Stimulated activated naive CD8-positive, alpha-beta T cell treated with anti-CD3 and anti-CD28 coated beads, Interleukin-15, Interleukin-2, amounts not matched to agents 100 U/mL and 50 U/mL, for 24 hours (primary cell): ENCODE results near the gene CIAO1.
"Not testable (repeated sequence)": the region's sequence is repeated elsewhere in the genome, so short reads cannot be mapped to it uniquely, and the experiment has no call there.

Experiments used
- ATAC-seq: fragments of 150-1000 bp; cut with Tn5 transposase; one replicate; pipeline ENCODE4 v1.10.0; 2021
- DNase-seq: peaks from one replicate; pipeline ENCODE4 v3.0.0; 2021

Gene CIAO1

GRCh38 chr2:96250188-96250587 is 15.8 kb upstream of the CIAO1 start:
- ATAC-seq (no peak), DNase-seq (no peak)

GRCh38 chr2:96251721-96252292 is 14.2 kb upstream of the CIAO1 start:
- ATAC-seq (no peak), DNase-seq (no peak)

DNA sequence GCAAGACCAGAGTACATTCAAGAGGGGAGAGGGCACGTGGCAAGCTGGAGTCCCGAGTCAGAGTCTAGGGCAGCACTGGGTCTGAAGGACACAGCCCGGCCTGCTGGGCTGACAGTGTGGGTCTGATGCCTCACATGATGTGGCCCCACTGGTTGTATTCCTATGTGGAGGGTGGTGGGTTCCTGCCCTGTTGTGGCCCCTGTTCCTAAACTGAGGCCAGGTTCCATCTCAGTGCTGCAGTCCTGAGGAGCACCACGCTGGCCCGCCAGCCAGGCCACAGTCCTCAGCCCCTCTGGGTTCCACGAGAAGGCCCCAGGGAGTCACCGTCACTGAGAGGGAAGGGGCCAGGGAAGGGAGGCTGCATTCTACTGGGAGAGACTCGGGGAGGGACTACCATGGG is 13.5 kb upstream of the CIAO1 start:
- ATAC-seq (no peak), DNase-seq (no peak)

DNA sequence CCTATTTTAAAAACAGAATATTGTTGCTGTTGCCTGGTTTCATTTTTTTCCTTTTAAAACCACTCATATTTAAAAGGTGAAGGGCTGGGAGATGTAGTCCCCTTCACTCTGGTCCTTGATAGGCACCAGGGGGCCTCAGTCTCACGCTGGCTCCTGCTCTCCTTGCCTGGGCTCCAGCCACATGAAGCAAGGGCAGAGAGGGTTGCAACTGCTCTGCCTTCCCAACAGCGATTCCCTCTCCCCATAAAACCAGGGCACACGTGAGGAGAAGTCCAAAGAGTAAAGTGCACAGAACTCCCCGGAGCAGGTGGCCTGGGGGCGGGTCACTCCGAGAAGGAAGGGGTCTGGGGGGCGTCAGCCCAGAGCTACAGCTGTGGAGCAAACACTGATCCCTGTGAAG is 13.0 kb upstream of the CIAO1 start:
- DNase-seq, result no peak
- no peak for ATAC-seq

GRCh38 chr2:96254571-96254970 is 11.5 kb upstream of the CIAO1 start:
- ATAC-seq (no peak), DNase-seq (no peak)

DNA sequence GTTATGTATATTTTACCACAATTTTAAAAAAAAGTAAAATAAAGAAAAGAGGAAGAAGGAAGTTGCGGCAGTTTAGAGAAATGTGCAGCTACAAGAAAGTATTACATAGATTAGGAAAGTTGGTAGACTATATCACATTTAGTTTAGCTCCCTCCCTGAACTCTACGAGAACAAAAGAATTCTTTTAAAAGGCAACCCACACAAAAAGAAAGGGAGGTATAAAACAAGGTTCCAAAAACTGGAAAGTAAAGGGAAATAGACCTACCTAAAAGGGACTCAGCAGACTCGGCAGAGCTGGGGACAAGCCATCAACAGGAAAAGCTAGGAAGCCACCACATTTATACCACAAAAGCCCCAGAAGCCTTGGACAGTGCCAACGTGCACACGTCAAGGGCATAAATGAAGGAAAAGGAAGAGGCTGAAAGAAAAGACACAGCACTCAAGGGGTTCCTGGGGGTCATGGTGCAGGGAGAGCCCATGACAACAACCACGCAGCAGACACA is 9.4 kb upstream of the CIAO1 start:
- DNase-seq, result no peak
- ATAC-seq, result no peak

GRCh38 chr2:96257744-96258143 is 8.3 kb upstream of the CIAO1 start:
- not testable (repeated sequence) for DNase-seq, ATAC-seq

DNA sequence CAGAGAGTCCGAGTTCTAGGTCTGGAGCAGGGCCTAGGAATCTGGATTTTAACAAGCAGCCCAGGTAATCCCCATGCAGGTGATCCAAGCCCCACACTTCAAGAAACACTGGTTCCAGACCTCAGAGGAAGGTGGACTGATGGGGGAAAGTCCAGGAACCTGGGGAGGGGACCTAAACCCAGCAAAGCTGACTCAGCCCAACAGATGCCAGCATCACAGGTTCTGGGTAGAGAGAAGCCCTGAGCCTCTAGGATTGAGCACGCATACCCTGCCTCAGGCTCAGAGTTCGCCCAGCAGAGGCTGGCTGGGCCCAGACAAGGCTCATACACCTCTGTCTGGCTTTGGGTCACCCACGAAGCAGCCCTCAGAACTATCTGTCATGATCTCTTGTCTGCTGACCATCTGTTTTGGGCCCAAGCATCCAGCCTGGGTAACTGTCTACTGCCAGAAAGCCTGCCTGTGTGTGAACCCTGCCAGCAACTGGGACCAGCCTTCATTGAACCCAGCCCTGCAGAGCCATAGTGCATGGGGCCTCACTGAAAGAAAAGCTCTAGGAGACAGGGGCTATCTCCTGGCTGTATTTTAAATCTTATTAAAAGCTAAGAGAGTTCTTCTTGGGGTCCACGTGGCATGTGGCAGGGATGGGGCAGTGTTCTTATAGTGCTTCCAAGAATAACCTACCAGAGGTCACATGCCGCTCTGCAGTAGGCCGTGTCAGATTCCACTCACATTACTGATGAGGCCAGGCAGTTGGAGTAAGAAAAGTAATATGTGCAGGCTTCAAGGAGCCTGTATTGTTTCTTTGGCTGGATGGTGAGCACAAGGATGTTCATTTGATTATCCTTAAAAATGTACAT is 7.6 kb upstream of the CIAO1 start:
- no peak for DNase-seq
- ATAC-seq, result no peak

GRCh38 chr2:96259497-96259921 is 6.5 kb upstream of the CIAO1 start:
- DNase-seq (no peak), ATAC-seq (no peak)

DNA sequence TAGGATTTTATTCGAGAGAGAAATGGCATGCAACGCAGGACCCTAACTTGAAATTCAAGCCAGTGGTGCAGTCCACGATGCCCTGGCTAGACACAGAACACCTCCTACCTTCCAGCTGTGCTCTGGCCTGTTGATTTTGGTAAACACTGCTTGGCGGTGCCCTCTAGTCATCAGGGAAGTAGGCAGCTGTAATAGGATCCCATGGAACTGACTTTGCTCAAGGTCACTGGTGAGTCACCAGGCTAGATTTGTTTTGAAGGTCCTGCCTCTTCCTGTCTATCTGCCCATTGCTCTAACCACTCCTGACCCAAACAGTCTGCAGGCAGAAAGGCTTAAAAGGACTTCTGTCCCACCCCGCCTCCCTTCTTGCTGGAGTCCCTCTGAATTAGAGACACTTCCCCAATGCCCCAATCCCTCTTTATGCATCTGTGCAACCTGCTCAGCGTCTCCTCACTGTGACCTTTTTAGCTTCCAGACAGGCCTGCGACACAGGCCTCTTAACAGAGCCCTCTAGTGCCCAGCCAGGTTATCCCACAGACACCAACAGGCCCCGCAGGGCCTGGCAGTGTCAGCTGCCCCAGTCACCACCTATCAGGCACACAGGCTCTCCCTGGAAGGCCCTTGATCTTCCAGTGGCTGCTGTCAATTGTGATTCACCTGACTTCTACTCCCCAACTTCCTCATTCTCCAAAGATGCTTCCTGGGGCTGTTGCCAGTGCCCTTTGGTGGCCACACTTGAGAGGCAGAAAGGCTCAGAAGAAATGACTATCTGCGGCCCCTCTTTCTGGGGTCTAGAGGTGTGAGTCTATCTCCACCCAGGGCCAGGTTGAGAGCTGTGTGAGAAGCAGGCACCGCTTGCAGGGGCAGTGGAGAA is 5.4 kb upstream of the CIAO1 start:
- ATAC-seq (peak; percentile 67), DNase-seq (peak; percentile 41)

DNA sequence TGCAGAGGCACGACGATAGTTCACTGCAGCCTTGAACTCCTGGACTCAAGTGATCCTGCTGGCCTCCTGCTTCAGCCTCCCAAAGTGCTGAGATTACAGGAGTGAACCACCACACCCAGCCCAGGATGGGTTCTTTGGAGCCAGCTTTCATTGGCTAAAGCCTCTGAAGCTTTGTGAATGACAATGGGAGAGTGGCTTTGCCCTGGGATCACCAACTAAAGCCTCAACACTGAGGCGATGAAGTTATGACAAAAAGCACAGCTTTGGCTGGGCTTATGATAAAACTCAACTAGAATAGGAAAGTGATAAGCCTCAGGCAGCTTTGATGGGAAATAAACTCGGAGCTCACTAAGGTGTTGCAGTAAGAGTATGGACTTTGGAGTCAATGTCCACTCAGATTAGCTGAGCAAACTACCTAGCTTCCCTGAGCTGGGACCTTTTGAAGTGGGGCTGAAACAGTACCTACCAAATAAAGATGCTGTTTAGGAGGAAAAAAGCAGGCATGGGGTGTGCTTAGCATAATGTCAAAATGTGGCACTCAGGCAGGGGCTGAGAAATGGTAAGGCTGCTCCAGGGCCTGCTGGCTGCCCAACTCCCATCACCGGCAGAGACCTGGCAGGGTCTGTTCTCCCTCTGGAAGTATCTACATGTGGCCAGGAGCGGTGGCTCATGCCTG is 4.6 kb upstream of the CIAO1 start:
- DNase-seq, result no peak
- no peak for ATAC-seq

DNA sequence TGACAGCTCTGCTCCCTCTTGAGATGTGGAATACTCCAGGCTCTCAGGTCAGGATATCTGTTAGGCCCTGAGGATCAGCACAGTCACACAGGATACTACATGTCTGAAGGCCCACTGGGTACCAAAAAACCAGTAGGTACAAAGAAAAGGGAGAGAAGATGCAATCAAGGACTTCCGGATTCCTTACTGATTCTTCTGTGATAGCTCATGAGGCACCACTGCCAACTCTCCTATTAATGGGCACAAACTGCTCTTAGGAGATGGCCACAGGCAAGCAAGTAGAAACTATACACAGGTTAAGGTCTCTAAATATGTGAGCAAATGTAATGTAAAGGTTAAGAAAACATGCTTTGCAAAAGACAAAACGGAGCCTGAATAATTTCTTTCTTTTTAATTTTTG is 3.7 kb upstream of the CIAO1 start:
- ATAC-seq (no peak), DNase-seq (no peak)

DNA sequence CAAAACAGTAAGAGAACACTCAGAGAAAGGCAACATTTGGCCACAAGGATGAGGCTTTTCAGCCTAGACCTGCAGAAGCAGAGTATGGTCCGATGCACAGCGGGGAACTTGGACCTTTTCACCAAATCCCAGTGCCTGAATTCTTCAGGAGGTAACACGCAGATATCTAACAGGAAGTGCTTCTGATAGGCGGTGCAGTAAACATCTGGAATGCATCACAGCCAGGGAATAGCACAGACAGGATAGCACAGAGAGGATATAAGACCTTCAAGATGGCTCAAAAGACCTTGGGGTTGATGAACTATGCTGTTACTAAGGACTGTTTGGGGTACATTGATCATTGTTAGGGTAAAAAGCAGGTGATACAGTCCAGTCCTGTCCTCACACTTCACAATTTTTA is 1.9 kb upstream of the CIAO1 start:
- no peak for DNase-seq

GRCh38 chr2:96264656-96265348 is 1.2 kb upstream of the CIAO1 start:
- DNase-seq (peak; percentile 54), ATAC-seq (no peak)

More for the DNA sequence above, 1.9 kb upstream of the CIAO1 start:
- ATAC-seq, result no peak

- peak; percentile 57 for DNase-seq
- ATAC-seq, result peak; percentile 1
Measured at GRCh38 chr2:96265349-96265839, 631 bp upstream of the CIAO1 start.

GRCh38 chr2:96267159-96267971 is 1.3 kb downstream of the CIAO1 start:
- ATAC-seq (peak; percentile 36), DNase-seq (peak; percentile 64)

GRCh38 chr2:96271995-96272394 is 6.0 kb downstream of the CIAO1 start:
- ATAC-seq, result no peak
- no peak for DNase-seq

- ATAC-seq (no peak), DNase-seq (no peak)
Measured at GRCh38 chr2:96273763-96274162, 7.7 kb downstream of the CIAO1 start.

GRCh38 chr2:96274355-96275056 is 8.5 kb downstream of the CIAO1 start:
- DNase-seq (no peak), ATAC-seq (no peak)
